GM12873 (cell line): ENCODE results near the gene TMEM163.

Experiments used
- CTCF ChIP-seq: IDR thresholded peaks from 2 replicates; pipeline ENCODE4 v1.5.1; 2012; ENCODE audit warnings: low read depth, mild to moderate bottlenecking, moderate library complexity, low read length, control low read depth; ENCODE audit not compliant: insufficient read depth; ENCODE audit errors: missing control alignments

The TMEM163 gene

GRCh38 chr2:134704173-134704572 lies 14.6 kb downstream of the TMEM163 start:
- TF ChIP-seq CTCF: no peak

- TF ChIP-seq CTCF: no peak
Measured at GRCh38 chr2:134703426-134703825, 15.4 kb downstream of the TMEM163 start.

GRCh38 chr2:134700730-134701129 lies 18.1 kb downstream of the TMEM163 start:
- TF ChIP-seq CTCF: no peak

- no peak for TF ChIP-seq CTCF
Measured at GRCh38 chr2:134694411-134694810, 24.4 kb downstream of the TMEM163 start.

GRCh38 chr2:134693359-134694330 lies 25.2 kb downstream of the TMEM163 start:
- TF ChIP-seq CTCF: no peak

GRCh38 chr2:134692499-134692898 lies 26.3 kb downstream of the TMEM163 start:
- peak; percentile 55 for TF ChIP-seq CTCF

- no peak for TF ChIP-seq CTCF
Measured at GRCh38 chr2:134690629-134691215, 28.1 kb downstream of the TMEM163 start.
